A172 (cell line): ENCODE data around the gene CUL2. TPM values are rescaled to one million over a fixed set of nuclear protein-coding genes. Genes with fewer than 3 reads are reported as not detected.
"Not testable (repeated sequence)": the region's sequence is repeated elsewhere in the genome, so short reads cannot be mapped to it uniquely, and the experiment has no call there.

Experiments used
- DNase-seq: peaks from one replicate; pipeline ENCODE4 v3.0.0-alpha.2; 2015; ENCODE audit warnings: low spot score
- total RNA-seq: library from RNA; depleted of rRNA; stranded (reverse); fragments of >200 nt; shearing (Covaris generic); gene quantifications from 2 replicates; pipeline ENCODE4 v1.2.3, GENCODE V29; 2014; rRNA removed

The CUL2 gene
- total RNA-seq, 1 experiment from 2014 or later = 38.9 TPM

DNA sequence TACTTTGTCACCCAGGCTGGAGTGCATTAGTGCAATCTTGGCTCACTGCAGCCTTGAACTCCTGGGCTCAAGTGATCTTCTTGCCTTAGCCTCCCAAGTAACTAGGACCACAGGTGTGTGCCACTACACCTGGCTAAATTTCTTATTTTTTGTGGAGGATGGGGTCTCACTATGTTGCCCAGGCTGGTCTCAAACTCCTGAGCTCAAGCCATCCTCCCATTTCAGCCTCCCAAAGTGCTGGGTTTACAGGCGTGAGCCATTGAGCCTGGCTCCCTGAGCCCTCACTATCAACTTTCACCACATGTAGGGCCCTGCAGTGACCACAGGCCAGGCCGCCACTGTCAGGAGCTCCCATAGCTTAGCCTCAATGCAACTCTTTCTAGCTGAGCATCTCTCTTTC lies 110.2 kb downstream of the CUL2 start:
- no peak for DNase-seq

DNA sequence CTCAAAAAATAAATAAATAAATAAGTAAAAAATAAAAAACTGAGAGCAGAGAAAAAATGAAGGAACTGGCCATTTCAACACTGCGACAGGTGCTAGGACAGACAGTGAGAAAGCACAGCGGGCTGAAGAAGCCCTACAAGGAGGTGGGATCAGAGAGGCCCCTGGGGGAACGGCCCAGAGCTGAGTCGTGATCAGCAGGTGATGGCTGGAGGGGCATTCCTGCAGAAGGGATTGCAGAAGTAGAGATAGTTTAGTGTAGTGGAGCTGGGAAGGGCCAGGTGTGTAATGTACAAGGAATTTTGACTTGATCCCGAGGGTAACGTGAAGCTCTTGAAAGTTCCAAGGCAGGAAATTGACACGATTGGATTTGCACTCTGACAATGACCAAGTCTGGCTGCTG lies 112.1 kb downstream of the CUL2 start:
- DNase-seq = no peak

DNA sequence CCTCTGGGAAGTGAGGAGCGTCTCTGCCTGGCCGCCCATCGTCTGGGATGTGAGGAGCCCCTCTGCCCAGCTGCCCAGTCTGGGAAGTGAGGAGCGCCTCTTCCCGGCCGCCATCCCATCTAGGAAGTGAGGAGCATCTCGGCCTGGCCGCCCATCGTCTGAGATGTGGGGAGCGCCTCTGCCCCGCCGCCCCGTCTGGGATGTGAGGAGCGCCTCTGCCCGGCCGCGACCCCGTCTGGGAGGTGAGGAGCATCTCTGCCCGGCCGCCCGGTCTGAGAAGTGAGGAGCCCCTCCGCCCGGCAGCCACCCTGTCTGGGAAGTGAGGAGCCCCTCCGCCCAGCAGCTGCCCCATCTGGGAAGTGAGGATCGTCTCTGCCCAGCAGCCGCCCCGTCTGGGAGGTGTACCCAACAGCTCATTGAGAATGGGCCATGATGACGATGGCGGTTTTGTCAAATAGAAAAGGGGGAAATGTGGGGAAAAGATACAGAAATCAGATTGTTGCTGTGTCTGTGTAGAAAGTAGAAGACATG lies 113.7 kb downstream of the CUL2 start:
- not testable (repeated sequence) for DNase-seq

DNA sequence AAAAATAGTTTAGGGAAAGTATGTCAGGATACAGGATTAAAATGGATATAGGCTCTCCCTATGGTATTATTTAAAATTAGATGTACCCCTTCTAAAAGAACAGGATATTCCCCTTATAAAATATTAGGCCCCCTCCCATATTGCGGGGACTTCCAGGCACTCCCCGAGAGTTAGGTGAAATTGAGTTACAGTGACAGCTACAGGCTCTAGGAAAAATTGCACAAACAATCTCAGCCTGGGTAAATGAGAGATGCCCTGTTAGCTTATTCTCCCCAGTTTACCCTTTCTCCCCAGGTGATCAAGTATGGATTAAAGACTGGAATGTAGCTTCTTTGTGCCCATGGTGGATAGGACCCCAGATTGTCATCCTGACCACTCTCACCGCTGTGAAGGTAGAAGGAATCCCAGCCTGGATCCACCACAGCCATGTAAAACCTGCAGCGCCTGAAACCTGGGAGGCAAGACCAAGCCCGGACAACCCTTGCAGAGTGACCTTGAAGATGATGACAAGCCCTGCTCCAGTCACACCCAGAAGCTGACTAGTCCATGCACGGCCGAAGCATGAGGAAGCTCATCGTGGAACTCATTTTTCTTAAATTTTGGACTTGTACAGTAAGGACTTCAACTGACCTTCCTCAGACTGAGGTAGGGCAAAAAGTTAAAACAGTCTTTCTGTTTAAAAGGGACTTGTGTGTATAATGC lies 115.6 kb downstream of the CUL2 start:
- DNase-seq = not testable (repeated sequence)

DNA sequence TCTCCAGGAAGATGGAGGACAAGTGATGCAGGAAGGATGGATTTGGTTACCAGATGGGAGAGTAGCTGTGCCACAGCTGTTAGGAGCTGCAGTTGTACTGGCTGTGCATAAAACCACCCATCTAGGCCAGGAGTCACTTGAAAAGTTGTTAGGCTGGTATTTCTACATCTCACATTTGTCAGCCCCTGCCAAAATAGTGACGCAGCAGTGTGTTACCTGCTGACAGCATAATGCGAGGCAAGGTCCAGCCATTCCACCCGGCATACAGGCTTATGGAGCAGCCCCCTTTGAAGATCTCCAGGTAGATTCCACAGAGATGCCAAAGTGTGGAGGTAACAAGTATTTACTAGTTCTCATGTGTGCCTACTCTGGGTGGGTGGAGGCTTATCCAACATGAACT lies 116.4 kb downstream of the CUL2 start:
- not testable (repeated sequence) for DNase-seq

DNA sequence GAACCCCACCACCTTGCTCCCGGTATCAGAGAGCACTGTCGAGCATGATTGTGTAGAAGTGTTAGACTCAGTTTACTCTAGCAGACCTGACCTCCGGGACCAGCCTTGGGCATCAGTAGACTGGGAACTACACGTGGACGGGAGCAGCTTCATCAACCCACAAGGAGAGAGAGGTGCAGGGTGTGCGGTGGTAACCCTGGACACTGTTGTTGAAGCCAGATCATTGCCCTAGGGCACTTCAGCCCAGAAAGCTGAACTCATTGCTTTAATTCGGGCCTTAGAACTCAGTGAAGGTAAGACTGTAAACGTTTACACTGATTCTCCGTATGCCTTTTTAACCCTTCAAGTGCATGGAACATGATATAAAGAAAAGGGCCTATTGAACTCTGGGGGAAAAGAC lies 117.0 kb downstream of the CUL2 start:
- not testable (repeated sequence) for DNase-seq

DNA sequence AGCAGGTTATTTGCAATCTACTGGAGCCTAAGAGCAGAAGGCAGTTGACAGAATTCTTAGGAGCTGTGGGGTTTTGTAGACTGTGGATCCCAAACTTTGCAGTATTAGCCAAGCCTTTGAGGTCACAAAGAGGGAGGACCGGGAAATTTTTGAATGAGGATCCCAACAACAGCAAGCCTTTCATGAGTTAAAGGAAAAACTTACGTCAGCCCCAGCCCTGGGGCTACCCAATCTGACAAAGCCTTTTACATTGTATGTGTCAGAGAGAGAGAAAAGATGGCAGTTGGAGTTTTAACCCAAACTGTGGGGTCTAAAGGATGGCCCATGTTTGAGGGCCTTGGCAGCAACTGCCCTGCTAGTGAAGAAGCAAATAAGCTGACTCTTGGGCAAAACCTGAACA lies 117.5 kb downstream of the CUL2 start:
- DNase-seq = not testable (repeated sequence)

DNA sequence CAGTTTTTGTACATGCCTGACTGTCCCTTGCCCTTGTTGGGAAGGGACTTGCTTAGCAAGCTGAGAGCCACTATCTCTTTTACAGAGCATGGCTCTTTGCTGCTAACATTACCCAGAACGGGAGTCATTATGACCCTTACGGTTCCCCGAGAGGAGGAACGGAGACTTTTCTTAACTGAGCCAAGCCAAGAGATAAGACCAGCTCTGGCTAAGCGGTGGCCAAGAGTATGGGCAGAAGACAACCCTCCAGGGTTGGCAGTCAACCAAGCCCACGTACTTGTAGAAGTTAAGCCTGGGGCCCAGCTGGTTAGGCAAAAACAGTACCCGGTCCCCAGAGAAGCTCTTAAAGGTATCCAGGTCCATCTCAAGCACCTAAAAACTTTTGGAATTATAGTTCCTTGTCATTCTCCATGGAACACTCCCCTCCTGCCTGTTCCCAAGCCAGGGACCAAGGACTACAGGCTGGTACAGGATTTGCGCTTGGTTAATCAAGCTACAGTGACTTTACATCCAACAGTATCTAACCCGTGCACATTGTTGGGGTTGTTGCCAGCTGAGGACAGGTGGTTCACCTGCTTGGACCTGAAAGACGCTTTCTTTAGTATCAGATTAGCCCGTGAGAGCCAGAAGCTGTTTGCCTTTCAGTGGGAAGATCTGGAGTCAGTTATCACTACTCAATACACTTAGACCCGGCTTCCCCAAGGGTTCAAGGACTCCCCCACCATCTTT lies 118.4 kb downstream of the CUL2 start:
- not testable (repeated sequence) for DNase-seq

DNA sequence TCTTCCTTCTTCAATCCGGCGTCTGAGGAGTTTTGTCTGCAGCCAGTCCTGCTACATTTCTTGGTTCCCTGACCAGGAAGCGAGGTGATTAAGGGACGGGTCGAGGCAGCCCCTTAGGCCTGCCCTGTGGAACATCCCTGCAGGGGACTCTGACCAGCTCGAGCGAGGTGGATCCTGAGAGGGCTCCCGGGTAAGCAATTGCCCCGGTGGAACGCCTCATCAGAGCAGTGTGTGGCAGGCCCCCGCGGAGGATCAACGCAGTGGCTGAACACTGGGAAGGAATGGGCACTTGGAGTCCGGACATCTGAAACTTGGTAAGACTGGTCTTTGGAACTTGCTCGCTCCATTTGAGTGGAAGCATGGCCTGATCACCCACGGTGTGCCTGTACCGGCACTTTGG lies 121.0 kb downstream of the CUL2 start:
- no peak for DNase-seq

DNA sequence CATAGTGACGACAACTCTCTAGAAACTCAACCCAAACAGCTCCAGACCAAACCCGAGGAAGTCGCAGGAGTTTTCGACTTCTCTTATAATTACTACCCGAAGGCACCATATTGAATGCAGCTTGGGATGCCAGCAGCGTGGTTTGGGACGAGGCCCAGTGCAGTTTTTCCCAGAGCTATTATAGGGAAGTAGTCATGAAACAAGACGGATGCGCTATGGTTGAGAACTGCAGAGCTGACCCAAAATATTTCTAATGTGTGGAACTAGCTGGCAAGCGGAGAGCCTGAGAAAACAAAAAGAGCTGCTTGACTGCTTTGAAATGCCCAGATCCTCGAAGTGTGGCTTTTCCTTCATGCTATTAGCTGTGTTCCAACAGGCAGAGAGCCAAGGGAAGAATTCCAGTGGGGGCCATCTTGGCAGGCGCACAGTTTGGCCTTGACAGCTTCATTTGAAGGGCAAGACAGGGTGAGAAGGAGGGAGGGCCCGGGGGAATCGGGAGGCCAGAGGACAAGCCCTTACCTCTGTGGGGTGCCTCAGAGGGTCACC lies 122.7 kb downstream of the CUL2 start:
- no peak for DNase-seq

DNA sequence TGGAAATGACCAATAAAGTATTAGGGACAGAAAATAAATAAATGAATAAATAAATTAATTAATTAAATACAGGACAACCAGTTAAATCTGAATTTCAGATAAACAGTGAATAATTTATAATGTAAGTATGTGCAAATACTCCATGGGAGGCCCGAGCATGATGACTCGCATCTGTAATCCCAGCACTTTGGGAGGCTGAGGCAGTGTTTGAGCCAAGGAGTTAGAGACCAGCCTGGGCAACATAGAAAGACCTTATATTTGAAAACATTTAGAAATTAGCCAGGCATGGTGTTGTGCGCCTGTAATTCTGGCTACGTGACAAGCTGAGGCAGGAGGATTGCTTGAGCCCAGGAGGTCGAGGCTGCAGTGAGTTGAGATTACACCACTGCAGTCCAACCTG lies 123.7 kb downstream of the CUL2 start:
- no peak for DNase-seq

DNA sequence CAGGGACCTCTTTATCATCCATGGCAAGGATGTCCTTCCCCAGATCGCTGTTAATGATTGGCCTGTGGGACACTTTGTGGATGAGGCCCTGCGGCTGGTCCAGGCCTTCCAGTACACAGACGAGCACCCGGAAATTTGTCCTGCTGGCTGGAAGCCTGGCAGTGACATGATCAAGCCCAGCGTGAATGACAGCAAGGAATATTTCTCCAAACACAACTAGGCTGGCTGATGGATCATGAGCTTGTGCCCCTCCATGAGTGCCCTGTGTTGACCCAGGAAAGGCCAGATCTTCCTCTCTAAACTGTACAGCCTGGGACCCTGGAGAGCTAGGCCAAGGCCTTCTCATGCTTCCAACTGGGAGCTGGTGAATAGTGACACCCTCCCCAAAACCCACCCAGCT lies 124.1 kb downstream of the CUL2 start:
- no peak for DNase-seq

DNA sequence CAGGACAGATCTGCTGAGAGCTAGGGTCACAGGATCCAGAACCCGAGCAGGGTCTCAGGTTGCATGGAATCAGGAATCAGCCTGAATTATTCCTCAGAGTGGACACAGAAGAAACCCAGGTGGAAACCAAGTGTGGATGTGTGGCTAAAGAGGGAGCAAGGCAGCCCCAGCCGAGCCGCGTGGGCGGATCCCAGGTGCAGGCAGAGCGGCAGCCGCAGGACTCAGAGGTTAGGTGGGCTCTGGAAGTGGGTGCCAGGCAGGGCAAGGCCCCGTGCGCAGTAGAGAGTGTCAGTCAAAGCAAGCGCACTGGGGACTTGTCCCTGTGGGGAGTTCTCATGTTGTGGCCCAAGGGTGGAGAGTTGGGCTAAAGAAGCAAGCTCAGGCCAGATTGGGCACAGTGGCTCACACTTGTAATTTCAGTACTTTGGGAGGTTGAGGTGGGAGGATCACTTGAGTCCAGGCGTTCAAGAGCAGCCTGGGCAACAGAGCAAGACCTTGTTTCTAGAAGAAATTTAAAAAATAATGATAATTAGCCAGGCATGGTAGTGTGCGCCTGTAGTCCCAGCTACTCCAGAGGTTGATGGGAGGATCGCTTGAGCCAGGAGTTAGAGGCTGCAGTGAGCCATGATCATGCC lies 125.9 kb downstream of the CUL2 start:
- DNase-seq = no peak

DNA sequence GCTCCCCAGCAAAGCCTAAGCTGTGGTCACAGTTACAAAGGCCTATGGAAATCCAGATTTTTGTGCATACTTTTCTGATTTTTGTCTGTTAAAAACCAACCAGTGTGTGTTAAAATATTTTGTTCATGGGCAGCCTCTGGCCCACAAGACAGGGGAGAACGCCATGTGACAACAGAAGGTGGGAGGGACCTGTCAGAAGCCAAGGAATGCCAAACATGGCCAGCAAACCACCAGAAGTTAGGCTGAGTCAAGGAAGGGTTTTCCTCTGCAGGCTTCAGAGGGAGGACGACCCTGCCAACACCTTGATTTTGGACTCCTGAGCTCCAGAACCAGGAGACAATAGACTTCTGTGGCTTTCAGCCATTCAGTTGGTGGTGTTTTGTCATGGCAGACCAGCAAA lies 127.3 kb downstream of the CUL2 start:
- no peak for DNase-seq

DNA sequence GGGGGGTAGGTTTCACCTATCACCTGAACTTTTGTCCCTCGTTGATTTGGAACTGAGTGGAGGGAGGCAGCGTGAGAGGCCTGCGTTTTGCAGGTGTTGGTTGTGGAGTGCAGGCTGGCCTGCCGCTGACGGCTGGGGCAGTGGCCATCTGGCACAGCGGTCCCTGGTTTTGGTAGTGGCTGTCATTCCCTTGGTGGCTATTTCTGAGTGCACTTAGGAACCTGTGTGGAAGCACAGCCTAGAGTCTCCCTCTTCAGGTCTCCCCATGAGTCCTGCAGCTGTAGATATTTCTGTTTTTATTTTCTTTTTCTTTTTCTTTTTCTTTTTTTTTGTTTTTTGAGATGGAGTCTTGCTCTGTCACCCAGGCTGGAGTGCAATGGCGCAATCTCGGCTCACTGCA lies 129.2 kb downstream of the CUL2 start:
- DNase-seq = no peak

DNA sequence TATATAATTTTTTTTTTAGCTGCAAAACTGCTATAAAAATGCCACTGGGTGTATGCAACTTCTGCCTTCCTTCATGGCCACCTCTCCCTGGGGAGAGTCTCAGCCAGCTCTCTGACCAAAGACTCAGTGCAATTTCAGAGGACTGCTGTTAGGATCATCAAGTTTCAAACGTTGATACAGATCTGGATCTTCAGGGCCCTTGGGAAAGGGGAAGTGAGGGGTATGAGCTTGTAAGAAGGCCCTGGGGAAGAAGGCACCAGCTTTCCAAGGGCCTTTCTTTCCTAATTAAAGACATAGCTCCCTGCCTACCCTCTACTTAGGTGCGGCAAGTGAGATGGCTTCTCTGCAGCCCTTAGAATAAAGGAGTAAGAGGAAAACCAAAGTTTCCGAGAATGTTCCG lies 130.4 kb downstream of the CUL2 start:
- no peak for DNase-seq

DNA sequence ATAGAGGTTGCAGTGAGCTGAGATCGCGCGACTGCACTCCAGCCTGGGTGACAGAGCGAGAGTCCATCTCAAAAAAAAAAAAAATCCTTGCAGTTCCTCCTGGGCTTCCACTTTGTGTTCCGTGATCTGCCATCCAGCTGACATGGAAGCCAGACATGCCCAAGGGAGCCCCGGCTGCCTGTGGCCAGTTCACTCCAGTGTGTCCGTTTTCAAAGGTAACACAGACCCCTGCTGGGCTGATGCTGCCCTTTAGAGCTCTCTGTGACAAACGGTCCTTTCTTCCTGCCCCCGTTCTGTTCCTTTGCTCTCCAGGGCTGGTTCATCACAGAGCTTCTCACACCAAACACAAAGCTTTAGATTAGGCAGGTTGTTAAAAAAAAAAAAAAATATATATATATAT lies 130.8 kb downstream of the CUL2 start:
- DNase-seq = no peak

Other genes with a start within 250 kb of the CUL2 start
- 44.8 and 47.3 TPM in 2 replicates for gene CREM, start 36.5 kb upstream of the CUL2 start, total RNA-seq
- 44.4 and 49.9 TPM in 2 replicates for gene CCNY, start 246.2 kb upstream of the CUL2 start, total RNA-seq